GM12892 (cell line): ENCODE results near the gene ASTN2.

Experiments
- POLR2A ChIP-seq: IDR thresholded peaks from 2 replicates; pipeline ENCODE4 v1.6.1; 2011; ENCODE audit warnings: low read depth, low read length, control low read depth
- POLR2AphosphoS5 ChIP-seq: IDR thresholded peaks from 2 replicates; pipeline ENCODE4 v1.6.1; 2011; ENCODE audit warnings: low read depth, low read length, control low read depth
- TAF1 ChIP-seq: IDR thresholded peaks from 2 replicates; pipeline ENCODE4 v1.6.1; 2011; ENCODE audit warnings: low read depth, mild to moderate bottlenecking, control low read depth, low read length, borderline replicate concordance

DNA sequence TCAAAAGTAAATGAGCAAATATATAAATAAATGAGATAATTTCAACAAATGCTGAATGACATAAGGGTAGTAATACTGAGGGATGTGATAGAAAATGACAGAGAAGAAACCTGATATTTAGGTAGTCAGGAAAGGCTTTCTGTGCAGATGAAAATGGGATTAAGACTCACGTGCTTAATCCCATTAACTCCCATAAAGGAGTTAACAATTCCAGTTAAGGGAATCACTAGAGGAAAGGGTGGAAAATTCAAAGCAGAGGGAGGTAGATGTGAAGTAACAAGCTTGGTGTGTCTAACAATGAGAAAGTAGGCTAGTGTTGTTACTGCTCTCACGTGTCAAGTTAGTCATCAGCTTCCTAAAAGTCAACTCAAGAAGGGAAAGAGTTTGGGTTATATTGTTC is 818.2 kb downstream of the ASTN2 start:
- TF ChIP-seq POLR2A (no peak), TAF1 (no peak), POLR2AphosphoS5 (no peak)
